Measurements from ENCODE around the gene SPRING1.

Gene SPRING1

DNA sequence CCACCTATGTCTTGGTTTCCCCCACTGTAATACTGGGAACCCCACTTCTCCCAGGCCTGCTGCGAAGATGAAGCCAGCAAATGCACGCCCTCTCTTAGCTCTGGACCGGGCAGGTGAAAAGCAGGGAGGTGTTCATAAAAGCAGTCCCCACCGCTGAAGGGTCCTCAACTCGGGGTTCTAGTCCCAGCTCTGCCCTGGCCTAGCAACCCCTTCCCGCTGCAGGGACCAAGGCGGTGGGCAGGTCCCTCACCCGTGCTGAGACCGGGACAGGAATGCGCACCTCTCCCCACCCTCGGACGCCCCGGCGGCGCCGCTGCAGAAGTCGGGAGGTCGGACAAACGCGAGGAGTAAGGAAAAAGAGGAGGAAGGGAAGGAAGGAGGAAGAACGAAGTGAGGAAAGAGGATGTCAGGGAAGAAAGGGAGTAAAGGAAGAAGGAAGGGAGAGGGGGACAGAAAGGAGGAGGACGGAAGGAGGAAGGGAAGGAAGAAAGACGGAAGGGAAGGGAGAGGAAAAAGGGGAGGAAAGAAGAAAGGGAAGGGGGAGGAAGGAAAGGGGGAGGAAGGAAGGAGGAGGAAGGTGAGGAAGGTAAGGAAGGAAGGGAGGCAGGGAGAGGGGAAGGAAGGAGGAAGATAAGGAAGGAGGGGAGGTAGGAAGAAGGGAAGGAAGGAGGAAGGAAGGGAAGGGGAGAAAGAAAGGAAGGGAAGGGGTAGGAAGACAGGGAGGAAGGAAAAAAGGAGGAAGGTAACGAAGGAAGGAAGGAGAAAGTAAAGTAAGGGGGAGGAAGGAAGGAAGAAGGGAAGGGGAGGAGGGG lies 701 bp downstream of the SPRING1 start:
- peak; percentile 60 for DNase-seq

DNA sequence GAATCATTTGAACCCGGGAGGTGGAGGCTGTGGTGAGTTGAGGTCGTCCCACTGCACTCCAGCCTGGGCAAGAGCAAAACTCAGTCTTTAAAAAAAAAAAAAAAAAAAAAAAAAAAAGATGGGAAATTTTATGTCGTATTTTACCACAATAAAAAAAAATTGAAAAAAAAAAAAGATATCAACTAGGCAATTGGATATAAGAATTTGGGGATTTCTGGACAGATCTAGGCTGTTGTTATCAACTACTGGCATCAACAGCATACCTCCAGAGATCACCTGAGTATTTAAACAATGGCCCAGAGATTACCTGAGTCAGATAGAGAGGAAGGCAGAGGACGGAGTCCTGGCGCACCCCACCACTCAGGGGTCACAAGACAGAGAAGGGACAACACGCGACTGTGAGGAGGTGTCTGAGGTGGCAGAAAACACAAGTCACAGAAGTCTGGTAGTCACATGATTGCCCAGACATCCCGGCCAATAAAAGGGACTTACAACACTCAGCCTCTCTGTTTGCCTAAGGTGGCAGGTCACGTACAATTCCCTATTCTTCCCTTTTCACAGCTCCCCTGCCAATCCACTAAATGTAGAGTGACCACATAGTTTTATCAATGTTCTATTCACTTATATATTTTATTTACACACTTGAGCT lies 1.8 kb downstream of the SPRING1 start:
- no peak for DNase-seq

DNA sequence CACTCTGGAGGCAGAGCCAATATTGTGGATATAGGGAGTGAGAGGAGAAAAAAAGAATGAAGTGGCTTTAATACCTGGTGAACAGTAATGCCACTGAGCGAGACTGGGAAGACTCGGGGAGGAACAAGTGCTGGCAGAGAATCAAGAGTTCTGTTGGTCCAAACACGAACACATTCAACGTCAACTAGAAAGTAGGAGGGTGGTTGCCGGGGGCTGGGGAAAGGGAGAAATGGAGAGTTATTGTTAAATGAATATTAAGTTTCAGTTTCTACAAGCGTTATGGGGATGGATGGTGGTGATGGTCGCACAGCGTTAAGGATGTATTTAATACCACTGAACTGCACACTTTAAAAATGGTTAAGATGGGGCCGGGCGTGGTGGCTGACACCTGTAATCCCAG lies 2.8 kb downstream of the SPRING1 start:
- no peak for DNase-seq

DNA sequence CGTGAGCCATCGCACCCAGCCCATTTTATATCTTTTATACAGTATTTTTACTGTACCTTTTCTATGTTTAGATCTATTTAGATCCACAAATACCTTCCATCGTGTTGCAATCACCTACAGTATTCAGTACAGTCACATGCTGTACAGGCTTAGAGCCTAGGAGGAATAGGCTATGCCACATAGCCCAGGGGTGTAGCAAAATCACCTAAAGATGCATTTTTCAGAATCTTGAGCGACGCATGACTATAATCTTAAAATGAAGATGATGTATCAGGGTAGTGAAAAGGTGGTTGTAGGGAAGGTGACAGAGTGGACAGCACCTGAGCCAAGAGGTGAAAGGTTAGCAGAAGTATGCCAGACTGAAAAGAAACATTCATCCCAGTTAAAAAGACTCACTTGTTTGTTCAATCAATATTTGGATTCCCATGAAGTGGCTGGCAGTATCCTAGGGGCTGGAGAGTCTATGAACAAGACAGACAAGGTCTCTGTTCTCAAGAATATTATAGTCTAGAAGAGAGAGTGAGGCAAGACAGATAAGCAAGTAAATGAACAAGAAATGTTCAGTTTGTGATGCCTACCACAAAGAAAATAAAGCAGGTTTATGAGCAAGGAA lies 3.6 kb downstream of the SPRING1 start:
- DNase-seq = no peak

DNA sequence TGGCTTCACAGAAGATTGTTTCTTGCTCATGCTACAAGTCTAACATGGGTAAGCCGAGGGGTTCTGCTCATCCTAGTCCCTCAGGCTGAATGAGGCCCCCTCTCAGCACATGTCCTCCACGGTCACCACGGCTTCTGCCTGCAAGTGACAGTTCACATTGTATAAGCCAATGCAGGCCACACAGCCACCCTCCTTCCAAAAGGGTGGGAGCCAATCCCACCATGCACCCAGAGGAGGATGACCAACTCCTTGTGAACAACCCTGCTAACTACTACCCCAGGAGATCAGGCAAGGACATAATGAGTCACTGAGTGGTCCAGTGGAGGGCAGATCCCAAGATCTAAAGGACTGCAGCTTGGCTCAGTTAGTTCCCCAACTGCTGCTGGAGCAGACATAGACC lies 6.1 kb downstream of the SPRING1 start:
- DNase-seq = no peak

DNA sequence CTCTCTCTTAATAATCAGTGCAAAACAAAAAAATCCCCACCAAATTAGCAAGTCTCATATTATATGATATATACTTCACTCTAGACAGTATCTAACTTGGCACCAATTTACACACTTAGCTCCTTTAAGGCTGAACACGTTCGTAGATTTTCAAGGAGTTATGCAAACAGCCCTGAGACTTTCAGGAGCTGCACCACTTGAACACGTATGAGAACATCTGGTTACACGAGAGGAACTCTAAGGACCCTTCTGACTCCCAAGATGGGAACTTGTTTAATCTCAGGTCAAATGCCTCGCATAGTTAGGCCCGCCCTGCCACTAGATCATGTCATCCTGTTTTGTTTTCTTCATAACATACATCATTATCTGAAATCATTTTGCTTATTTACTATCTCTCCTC lies 10.0 kb downstream of the SPRING1 start:
- no peak for DNase-seq

DNA sequence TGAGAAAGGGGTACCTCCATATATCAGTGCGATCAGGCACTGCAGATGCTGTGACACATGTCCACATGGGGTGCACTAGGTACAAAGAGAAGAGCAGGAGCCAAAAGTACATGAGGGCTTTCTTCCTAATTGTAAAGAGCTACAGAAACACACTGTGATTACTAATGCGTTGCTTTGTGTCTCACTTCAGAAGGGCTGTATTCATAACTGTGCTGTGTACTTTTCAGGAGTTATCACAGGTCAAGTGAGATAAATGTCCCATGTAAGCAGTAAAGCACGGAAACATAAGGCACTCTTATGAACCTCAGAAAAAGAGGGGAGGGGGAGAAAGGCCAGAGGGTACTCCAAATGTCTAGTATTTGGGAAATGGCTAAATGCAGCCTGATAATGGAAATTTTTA lies 10.6 kb downstream of the SPRING1 start:
- DNase-seq = no peak

DNA sequence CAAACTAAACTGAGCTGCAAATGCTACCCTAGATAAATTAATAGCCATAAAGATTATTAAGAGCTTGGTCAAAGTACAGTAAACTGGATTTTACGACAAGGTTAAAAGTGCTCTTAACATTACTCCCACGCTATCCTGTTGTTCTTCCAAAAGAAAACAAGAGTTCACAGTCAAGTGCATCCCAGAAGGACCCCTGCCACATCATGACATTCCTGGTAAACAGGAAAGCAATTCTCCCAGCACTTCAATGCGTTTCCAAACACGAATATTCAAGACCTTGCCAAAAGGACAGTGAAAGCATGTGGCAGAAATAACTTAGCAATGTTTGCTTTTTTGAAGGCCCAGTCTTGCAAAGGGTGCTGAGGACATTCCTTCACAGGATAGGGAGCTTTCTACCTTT lies 11.2 kb downstream of the SPRING1 start:
- DNase-seq = no peak

DNA sequence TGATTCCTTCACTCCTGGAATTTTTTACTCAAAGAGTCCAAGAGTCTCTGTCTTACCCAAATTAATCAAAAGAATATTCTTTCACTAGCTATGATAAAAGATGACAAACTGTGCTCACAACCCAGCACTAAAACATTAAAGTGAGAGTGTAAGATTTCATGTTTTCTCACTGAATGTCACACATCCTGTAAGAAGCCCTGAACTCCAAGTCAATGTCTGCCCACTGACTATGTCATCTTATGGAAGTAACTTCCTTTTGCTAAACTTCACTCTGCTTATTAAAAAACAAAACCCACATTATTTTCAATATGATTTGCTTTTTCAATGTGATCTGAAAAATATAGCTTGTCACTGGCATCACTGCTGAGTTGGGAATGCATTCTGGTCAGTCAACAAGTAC lies 15.6 kb downstream of the SPRING1 start:
- DNase-seq = no peak

DNA sequence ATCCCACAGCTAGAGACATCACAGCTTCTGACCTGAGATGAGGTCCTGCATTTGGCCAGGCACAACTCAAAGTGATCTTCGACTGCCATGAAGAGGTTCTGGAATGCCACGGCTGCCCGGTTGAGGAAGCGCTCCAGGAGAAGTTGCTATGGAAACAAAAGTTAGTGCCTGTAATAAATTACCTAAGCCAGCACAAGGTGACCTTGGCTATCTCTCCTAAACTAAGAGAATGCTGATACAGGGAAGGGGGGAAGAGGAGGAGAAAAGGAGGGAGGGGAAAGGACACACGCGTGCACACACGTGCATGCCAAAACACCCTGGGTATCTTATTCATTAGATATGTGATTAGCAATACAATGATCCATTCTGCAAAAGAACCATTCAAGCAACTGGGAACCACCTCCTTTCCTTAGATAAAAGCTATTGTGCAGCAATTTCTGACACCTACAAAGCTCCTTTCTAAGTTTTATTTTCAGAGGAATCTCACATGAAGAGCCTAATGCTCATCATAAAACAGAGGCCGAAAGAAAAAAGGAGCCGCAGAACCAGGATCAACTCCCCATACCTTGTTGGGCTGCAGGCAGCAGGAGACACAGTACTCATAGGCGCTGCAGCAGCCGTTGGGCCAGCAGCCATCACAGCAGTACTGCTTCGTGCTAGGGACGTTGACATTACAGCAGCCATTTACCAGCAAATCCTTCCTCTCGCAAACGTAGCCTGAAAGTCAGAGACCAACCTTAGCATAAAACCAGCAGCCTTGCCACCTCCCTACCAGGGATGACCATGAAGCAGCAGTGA lies 17.9 kb downstream of the SPRING1 start:
- DNase-seq = no peak

DNA sequence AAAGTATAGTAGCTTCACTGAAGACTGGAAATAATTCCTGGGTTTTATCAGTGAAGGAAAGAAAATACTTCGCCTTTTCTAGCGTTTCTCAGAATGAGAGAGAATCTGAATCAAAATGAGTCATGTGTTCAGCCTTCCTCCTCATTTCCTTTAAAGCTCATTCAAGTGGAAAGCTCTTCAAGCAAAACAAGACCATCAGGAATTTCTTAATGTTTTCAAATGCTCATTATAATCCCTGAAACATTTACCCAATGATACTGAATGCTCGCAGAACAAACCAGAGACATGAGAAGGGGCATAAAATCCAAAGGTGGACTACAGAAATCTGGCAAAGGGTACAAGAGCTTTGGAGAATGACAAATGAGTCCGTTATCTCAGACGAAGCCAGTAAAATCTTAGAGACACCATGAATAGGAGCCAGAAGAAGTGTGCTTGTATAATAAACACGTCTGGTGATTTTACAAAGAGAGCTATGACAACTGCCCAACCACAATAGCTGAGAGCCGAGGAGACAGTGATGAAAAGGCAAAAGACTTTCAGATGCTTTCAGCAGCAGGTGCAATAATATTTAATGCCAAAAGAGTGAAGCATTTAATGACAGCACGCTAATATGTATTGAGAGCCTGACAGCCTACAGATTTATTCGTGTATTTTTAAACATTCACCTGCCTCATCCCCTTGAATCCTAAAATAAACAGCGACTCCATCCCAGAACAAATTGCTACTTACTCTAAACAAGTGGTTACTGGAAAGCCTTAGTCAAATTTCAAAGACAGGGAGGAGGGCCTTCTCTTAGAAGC lies 19.0 kb downstream of the SPRING1 start:
- DNase-seq = no peak

DNA sequence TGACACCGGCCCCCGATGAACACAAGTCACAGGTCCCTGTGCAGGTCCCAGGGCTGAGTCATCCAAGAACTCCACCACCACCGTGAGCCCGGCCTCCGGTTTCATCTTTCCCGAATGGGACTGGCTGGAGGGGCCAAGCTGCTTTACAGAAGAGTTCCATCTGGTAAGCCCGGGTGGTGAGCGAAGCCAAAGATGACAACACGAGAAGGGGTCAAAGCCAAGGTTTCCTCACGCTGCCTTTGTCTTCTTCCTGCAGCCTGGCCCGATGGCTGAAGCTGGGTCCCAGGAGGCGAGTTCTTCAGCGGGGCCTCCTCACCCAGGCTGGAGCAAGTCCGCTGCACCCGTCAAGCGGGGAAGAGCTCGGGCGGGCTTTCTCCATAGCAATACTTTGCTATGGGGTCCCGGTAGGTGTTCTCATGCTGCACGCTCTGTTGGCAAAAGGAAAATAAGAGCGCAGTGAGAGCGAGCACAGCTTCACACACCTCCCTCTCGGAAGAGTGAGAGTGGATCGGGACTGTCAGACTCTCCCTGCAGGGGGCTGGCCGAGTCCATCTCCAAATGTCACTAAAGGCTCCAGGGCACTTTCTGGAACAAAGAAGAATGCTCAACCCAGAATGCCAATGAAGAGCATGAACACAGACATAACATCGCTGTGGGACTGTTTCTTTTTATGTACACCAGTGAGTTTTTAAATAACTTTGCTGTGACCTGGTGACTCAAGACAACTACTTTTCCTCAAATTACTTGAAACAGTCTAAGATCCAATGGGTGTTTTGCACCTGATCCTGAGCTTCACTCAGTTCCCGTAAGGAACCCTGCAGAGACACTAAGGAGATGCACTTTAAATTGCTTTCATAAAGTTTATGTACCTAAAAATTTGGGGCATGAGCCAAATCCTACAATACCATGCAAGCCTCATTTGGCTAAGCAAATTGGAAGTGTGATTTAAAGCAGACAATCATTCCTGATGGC lies 20.1 kb downstream of the SPRING1 start:
- DNase-seq = no peak

DNA sequence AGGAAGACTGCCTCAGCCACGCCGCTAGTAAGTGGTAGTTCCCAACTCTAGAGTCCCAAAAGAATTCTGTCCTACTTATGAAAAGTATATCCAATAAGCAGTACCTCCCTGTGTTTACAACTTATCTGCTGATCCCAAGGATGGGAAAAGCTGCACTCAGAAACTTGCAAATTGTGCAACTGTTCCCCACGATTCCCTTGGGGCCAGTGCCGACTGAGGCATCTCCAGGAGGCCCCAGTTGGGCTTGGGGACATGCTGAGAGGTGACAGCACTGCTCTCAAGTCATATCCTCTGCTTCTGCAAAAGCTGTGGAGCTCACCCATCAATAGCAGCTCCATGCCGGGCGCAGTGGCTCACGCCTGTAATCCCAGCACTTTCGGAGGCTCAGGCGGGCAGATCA lies 23.7 kb downstream of the SPRING1 start:
- no peak for DNase-seq

DNA sequence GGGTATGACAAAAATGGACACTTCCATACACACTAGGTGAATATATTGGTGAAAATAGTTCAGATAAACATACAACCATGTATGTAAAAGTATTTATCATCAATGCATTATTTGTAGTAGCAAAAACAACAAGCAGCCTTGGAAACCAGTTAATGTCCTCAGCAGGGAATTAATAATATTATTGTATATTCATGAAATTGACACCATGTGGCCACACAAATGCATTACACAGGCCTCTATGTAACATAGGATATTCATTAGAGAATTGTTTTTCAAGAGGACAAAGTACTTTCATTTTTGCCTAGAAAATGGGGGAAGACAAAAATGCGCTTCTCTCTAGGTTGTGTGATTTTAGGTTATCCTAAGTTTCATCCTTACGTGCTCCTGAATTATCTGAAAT lies 24.3 kb downstream of the SPRING1 start:
- DNase-seq = no peak

DNA sequence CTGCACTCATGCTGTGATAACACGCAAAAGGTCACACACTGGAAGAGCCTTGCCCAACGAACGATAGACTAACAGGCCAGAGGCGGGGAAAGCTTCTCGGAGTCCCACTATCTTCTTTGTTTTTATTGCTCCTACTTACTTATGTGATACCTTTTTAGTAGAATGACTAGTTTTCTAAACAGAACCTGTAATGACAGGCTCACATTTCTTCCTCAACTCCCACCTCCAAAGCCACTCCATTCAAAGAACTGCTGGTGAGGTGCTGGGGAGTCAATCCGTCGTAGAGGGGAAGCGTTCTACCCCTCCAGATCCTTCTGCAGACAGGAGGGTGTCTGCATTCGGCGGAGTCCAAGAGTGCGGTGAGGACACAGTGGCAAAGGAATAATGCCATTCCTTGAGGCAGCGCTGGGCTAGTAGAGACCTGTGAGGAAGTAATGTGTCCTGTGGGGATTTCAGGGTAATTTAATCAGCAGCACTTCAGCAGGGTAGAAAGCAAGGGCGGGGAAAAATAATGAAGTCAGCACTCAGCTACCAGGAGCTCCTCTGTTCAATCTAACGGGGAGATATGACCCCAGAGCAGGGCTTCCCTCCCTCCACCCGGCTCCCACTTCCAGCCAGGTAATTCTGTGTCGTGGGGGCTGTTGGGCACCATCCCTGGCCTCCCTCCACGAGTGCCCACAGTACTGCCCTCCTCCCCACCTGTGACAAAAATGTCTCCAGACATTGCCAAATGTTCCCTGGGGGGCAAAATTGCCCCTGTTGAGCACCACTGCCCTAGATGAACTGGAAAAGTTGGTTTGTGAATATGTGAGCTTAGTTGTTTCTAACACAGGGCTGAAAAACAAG lies 25.2 kb downstream of the SPRING1 start:
- DNase-seq = no peak

DNA sequence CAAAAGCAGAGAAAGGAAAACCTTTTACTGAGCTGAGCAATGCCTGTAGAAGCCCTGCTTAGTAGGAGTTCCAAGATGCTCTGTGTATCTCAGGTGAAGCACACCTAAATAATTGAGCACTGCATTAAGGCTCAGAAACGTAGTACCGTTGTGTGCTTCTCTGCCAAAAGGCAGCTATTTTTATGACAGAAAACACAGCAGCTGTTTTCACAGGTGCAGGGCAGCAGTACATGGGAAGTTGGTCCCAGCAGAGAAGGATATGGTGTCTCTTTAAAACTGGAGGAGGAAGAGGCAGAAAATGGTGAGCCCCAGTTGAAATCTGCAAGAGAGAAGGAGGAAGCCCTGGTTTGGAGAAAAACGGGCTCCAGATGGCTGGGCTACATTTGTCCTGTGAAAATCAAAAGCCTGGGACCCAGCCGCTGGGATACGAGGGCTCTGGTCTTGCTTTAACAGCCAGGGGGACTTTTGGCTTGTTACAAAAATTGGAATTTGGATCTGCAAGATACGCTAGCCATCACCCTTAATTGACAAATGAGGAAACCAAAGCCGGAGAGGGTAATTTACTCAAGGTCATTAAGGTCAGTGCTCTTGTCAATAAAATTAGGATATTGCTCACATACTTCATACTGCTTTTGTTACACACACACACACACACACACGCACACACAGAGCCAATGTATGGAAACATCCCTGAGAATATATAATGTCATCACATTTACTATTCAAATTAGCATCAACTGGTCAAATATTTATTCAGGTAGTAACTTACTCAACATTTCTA lies 27.3 kb downstream of the SPRING1 start:
- DNase-seq = no peak

DNA sequence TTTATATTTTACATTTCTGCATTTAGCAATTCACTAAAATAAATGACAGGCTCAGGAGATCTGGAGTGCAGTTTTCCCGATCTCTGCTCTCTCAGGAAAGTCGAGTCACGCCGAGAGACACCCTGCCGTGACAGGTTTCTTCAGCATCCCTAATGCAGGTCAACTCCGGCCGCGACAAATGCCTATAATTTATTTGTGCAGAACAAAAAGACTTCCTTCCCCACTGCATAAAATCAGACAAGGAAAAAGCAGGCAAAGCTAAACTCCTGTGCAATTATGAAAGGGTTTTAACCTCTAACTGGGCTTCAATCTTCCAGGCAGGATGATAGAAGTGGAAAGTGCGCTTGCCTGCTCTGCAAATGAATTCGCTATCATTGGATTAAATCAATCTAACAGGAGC lies 28.1 kb downstream of the SPRING1 start:
- DNase-seq = no peak

DNA sequence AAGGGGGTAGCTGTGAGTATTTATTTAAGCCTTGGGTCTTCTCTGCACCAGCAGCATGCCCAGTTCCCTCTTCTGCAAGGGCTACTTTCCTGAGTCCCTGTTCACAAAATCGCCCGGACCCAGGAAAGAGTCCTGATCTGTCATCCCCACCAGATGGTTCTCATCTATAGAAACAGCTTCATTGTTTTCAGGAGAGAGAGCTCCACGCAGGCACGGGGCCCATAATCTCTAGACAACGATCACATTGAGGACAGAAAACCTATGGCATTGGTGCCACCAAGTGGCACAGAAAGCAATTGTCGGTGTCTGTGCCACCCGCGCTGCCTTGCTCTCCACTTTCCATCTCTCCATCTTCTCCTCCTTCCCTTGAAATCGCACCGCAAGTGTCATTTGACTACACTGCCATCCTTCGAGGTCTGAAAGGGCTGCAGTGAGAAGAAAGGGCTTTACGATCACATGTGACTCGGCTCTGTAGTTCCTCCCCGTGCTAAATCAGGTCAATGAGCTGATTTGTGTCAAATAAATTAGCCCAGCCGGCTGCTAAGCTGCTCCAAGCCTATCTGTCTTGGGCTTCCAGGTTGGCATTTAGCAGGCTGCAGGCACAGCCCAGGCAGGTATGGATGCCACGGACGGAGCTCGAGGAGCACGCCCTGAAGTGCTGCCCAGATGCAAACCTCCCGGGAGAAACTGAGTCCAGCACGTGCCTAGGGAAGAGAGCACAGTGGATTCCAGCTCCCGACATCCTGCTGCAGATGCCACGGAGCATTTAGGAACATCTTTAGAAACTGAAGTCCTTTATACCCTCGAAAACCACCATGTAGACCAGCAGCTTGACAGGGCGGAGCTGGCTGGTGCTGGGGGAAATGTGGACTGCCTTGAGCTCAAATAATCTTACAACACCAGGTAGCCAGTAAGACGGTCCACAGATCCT lies 28.8 kb downstream of the SPRING1 start:
- DNase-seq = peak; percentile 74

Measured in activated CD8-positive, alpha-beta memory T cell treated with anti-CD3 and anti-CD28 coated beads for 24 hours (primary cell).